SU-DHL-6 (cell line): Measurements from ENCODE around the gene HCRTR1.

Experiments used
- CTCF ChIP-seq: fragments of 200-600 bp; sonication (generic); IDR thresholded peaks from one replicate; pipeline ENCODE4 v1.5.1; 2017; ENCODE audit warnings: antibody characterized with exemption, mild to moderate bottlenecking, low read length, moderate library complexity; ENCODE audit not compliant: insufficient read depth, poor library complexity, severe bottlenecking
- EZH2phosphoT487 ChIP-seq: fragments of 200-600 bp; sonication (generic), shearing (Covaris generic); conservative IDR thresholded peaks from 2 replicates; pipeline ENCODE4 v1.6.1; 2018; ENCODE audit warnings: mild to moderate bottlenecking, antibody characterized with exemption, low read length, moderate library complexity, mixed read lengths

GRCh38 chr1:31675161-31675560 lies 57.7 kb downstream of the HCRTR1 start:
- TF ChIP-seq CTCF: no peak
- no peak for TF ChIP-seq EZH2phosphoT487
